Measurements from ENCODE around the gene TMEM72. TPM values are rescaled to one million over a fixed set of nuclear protein-coding genes. Genes with fewer than 3 reads are reported as not detected.
A peak's percentile ranks its signal among the peaks of the same experiment; 100 is the strongest.

Gene TMEM72
- total RNA-seq, 1 experiment from 2014 or later: not detected

DNA sequence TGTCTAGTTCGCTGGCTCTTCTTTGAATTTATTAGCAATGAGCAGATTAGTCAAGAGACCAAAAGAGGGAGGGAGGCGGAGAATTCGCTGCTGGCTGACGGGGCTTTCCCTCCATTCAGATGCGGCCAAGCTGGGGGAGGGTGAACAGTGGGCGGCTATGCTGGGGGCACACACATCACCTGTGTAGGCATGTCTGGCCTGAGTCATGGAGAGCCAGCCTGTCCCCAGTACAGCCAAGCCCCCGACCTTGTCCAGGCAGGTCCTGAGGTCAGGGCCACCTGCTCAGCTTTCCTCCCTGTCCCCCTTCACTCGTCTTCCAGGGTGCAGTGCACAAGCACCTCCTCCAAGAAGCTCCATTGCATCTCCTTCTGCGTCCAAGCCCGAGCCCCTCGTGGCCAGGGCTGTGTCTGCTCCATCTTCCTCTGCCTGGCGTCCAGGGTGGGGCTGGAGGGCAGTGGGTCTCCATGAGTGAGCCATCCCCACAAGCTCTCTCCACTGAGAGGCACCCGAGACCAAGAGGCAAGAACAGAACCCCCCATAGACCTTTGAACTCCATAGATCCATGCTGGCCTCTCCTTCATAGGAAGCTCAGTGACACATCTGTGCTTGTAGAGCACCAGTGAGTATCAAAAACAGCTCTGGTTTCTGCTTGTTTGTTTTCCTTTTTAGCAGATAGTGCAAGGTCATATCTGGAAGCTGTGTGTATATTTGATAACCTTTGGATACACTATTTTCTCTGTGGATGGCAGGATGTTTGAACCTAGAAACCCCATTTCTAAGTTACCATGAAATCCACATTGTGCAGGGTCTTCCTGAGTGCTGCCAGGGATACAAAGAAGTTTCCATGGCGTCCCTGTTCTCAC, 69.4 kb downstream of the TMEM72 start:
- Histone ChIP-seq H2AFZ (ENCODE audit: low read depth, low read length, poor library complexity, severe bottlenecking) (peak overlapping the region; percentile 14), H3K4me3 (replicated peaks in 1 of 2; ENCODE audit: low read depth in 1 of 2, low read length in 2 of 2) (peak overlapping the region in 1 of 2 experiments; percentile 27; a peak in 2 of 4 replicates), H3K9ac (ENCODE audit: low read length) (peak overlapping the region; percentile 50), H3K36me3 (ENCODE audit: control insufficient read depth in 1 of 2, insufficient read depth in 2 of 2, low read length in 2 of 2) (no peaks in the 10 kb centered on the region), H3K4me2 (ENCODE audit: low read length) (peak overlapping the region; percentile 89), H3K9me2 (ENCODE audit: insufficient read depth) (no peaks in the 10 kb centered on the region), H3K27ac (ENCODE audit: low read depth, low read length) (peak overlapping the region; percentile 80), H3K9me3 (ENCODE audit: control insufficient read depth in 1 of 2, insufficient read depth in 1 of 2, low read depth in 1 of 2, low read length in 2 of 2) (no peaks in the 10 kb centered on the region), H3K27me3 (ENCODE audit: insufficient read depth, low read length) (no peaks in the 10 kb centered on the region), H3K4me1 (ENCODE audit: control insufficient read depth in 1 of 2, insufficient read depth in 2 of 2, low read length in 2 of 2) (peaks cover 48 to 65% of the 10 kb centered on the region in 2 experiments), H3K79me2 (ENCODE audit: insufficient read depth, low read length) (no peaks in the 10 kb centered on the region), H4K20me1 (ENCODE audit: insufficient read depth) (no peaks in the 10 kb centered on the region)
- ChIA-PET POLR2A (interaction anchor here (0.8 to 1.0 kb wide), 3 partner anchors 14 to 26 kb away, joined by 3 to 6 read pairs (median 4); no protein-coding TSS in a partner anchor), RAD21 (ENCODE audit: low non-redundant PET in 1 of 2, low total read pairs in 2 of 2, uncharacterized antibody in 2 of 2, unreplicated experiment in 2 of 2) (interaction anchor here in 1 of 2 experiments (0.8 kb wide), 1 partner anchor 48 kb away, joined by 3 read pairs; no protein-coding TSS in a partner anchor), CTCF (interaction anchor here (1.4 to 3.1 kb wide), 2 partner anchors 21 to 48 kb away, joined by 3 to 14 read pairs; no protein-coding TSS in a partner anchor)
- BruUV-seq (replicated peaks): no TSS peak
- TF ChIP-seq SRF (IDR thresholded peaks at IDR 0.05; ENCODE audit: low read depth) (no peak), CEBPB (IDR thresholded peaks at IDR 0.05; ENCODE audit: low read depth) (no peak), CBX3 (IDR thresholded peaks at IDR 0.05; ENCODE audit: low read depth) (no peak), ZFX (IDR thresholded peaks at IDR 0.05) (no peak), POLR2AphosphoS5 (IDR thresholded peaks at IDR 0.05; ENCODE audit: low read depth, low read length) (no peak), ZNF274 (IDR thresholded peaks at IDR 0.05; ENCODE audit: low read depth, low read length) (no peak), JUND (IDR thresholded peaks at IDR 0.05) (no peak), EZH2phosphoT487 (IDR thresholded peaks at IDR 0.05; ENCODE audit: borderline replicate concordance) (no peak), POLR2A (IDR thresholded peaks at IDR 0.05; ENCODE audit: borderline replicate concordance, extremely low read depth, insufficient read depth, insufficient read length) (no peak), SP1 (IDR thresholded peaks at IDR 0.05; ENCODE audit: low read depth) (no peak), FOSL1 (IDR thresholded peaks at IDR 0.05; ENCODE audit: low read depth) (no peak), TCF7L2 (IDR thresholded peaks at IDR 0.05; ENCODE audit: borderline replicate concordance, extremely low read depth, insufficient read depth, insufficient read length) (no peak), CTCF (IDR thresholded peaks at IDR 0.05 in 2 of 3, conservative IDR thresholded peaks at IDR 0.05 in 1 of 3; ENCODE audit: borderline replicate concordance in 1 of 3, insufficient read depth in 1 of 3, low read depth in 2 of 3, low read length in 2 of 3) (no peak), EZH2 (IDR thresholded peaks at IDR 0.05) (no peak)
- TF ChIP-seq, protein P1, sequence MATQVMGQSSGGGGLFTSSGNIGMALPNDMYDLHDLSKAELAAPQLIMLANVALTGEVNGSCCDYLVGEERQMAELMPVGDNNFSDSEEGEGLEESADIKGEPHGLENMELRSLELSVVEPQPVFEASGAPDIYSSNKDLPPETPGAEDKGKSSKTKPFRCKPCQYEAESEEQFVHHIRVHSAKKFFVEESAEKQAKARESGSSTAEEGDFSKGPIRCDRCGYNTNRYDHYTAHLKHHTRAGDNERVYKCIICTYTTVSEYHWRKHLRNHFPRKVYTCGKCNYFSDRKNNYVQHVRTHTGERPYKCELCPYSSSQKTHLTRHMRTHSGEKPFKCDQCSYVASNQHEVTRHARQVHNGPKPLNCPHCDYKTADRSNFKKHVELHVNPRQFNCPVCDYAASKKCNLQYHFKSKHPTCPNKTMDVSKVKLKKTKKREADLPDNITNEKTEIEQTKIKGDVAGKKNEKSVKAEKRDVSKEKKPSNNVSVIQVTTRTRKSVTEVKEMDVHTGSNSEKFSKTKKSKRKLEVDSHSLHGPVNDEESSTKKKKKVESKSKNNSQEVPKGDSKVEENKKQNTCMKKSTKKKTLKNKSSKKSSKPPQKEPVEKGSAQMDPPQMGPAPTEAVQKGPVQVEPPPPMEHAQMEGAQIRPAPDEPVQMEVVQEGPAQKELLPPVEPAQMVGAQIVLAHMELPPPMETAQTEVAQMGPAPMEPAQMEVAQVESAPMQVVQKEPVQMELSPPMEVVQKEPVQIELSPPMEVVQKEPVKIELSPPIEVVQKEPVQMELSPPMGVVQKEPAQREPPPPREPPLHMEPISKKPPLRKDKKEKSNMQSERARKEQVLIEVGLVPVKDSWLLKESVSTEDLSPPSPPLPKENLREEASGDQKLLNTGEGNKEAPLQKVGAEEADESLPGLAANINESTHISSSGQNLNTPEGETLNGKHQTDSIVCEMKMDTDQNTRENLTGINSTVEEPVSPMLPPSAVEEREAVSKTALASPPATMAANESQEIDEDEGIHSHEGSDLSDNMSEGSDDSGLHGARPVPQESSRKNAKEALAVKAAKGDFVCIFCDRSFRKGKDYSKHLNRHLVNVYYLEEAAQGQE (IDR thresholded peaks at IDR 0.05; ENCODE audit: low read depth): no peak
- TF ChIP-seq, protein P2, sequence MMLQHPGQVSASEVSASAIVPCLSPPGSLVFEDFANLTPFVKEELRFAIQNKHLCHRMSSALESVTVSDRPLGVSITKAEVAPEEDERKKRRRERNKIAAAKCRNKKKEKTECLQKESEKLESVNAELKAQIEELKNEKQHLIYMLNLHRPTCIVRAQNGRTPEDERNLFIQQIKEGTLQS (IDR thresholded peaks at IDR 0.05): no peak
- intact Hi-C loops (cut with micrococcal nuclease): no loop called here
- DNase-seq (ENCODE audit: low read depth, low spot score) (no peak), ATAC-seq (no peak)

Measured in HCT116 (cell line).